Dermis lymphatic vessel endothelial cell (primary cell): ENCODE measurements around the gene POF1B. TPM values are rescaled to one million over a fixed set of nuclear protein-coding genes. Genes with fewer than 3 reads are reported as not detected.

Source experiments
- total RNA-seq: library from RNA; depleted of rRNA; stranded (reverse); fragments of >200 nt; gene quantifications from 2 replicates; pipeline ENCODE4 v1.2.1, GENCODE V29; 2014

POF1B gene, protein sequence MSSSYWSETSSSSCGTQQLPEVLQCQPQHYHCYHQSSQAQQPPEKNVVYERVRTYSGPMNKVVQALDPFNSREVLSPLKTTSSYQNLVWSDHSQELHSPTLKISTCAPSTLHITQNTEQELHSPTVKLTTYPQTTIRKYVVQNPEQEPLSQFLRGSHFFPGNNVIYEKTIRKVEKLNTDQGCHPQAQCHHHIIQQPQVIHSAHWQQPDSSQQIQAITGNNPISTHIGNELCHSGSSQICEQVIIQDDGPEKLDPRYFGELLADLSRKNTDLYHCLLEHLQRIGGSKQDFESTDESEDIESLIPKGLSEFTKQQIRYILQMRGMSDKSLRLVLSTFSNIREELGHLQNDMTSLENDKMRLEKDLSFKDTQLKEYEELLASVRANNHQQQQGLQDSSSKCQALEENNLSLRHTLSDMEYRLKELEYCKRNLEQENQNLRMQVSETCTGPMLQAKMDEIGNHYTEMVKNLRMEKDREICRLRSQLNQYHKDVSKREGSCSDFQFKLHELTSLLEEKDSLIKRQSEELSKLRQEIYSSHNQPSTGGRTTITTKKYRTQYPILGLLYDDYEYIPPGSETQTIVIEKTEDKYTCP
- 0.87 and 6.6 TPM in 2 replicates for total RNA-seq

DNA sequence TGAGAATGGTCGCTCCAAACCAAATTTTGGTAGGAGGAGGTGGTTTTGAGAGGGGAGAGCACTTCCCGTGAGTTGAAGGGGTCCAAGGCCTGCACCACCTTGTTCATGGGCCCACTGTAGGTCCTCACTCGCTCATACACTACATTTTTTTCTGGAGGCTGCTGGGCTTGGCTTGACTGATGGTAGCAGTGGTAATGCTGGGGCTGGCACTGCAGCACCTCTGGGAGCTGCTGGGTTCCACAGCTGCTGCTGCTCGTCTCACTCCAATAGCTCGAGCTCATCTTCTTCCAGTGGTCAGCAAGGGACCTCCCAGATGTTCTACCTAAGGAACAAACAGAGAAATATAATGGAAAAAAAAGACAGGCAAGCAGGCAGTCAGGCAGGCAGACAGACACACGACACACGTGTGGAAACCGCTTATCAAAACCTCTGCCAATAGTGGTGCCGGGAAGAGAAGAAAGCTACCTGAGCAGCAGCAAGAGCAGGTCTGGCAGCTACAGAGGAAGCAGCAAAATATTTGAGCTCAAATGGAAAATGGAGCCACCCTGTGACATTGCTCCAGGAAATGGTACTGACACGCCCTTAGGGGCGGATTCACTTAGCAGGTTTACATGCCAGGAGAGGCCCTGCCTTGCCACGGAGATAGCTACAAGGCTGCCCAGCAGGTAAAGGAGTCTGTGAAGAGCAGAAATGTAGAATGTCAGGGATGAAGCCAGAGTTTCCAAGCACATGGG, at the start of gene POF1B:
Gene POF1B, minus strand, starts transcription at position 492 of the 734 bp plus-strand sequence. Its CDS starts 211 bp downstream, at position 281.

DNA sequence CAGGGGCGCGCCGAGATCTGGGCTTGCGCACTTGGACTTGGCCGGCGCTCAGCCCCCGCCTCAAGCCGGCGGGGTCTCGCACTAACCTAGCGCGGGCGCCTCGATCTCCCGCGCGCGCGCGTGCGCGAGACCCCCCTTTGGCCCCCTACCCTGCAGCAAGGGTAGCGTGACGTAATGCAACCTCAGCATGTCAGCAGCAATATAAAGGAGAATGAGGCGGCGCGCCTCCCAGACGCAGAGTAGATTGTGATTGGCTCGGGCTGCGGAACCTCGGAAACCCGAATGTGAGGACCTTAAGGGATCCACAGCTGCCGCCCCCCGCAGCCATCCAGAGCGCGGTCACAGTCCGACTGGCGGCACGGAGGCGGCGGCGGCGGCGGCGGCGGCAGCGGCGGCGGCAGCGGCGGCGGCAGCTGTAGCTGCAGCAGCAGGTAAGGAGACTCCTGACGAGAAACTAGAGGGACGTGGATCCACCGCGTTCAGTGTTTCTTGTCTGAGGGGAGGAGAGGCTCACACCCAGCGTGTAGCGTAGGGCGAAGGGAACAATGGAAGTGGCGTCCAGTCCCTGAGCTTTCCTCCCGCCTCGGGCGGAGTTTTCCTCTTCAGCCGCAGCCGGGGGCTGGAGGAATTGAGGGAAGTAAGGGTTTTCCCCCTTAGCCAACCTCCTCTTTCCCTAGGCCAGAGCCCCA, 135.6 kb downstream of the POF1B start, which contains the start of the genes SATL1 and ZNF711:
Gene SATL1, minus strand, starts transcription at position 19 of the 689 bp plus-strand sequence. CDS start 134,811 bp downstream, outside the sequence.
Gene ZNF711, plus strand, starts transcription at position 231 of the 689 bp plus-strand sequence. CDS start 3,582 bp downstream, outside the sequence.

Other genes starting within 250 kb of the POF1B start
- not detected in 2 replicates for gene SATL1, start 135.9 kb downstream of the POF1B start, total RNA-seq
- gene ZNF711, start 135.7 kb downstream of the POF1B start, total RNA-seq: 2.5 and 10.3 TPM in 2 replicates